GM23338 (cell line): ENCODE data around the gene BARX2.

Experiments used
- CREB1 ChIP-seq: fragments of 250-450 bp; sonication (Bioruptor Pico); IDR thresholded peaks from 2 replicates; pipeline ENCODE4 v1.5.0; 2020; ENCODE audit warnings: low read depth, mild to moderate bottlenecking, moderate library complexity
- ETS1 ChIP-seq: IDR thresholded peaks from 2 replicates; pipeline ENCODE4 v1.6.1; 2016; ENCODE audit warnings: antibody characterized with exemption
- EZH2 ChIP-seq: fragments of 200-600 bp; sonication (generic); IDR thresholded peaks from one replicate; pipeline ENCODE4 v1.8.0; 2017; ENCODE audit warnings: antibody characterized with exemption, mild to moderate bottlenecking, low read depth; ENCODE audit not compliant: unreplicated experiment
- EZH2phosphoT487 ChIP-seq: fragments of 200-600 bp; sonication (generic); IDR thresholded peaks from one replicate; pipeline ENCODE4 v1.8.1; 2018; ENCODE audit warnings: antibody characterized with exemption; ENCODE audit not compliant: unreplicated experiment
- POLR2AphosphoS5 ChIP-seq: IDR thresholded peaks from 2 replicates; pipeline ENCODE4 v1.6.1; 2016; ENCODE audit warnings: antibody characterized with exemption, low read depth
- STAT1 ChIP-seq: IDR thresholded peaks from one replicate; pipeline ENCODE4 v1.6.1; 2016; ENCODE audit warnings: antibody characterized with exemption; ENCODE audit not compliant: unreplicated experiment
- TF ChIP-seq, protein P1 (sequence below), 2 experiments: fragments of 200-600 bp in 1 of 2; sonication (generic) in 1 of 2; conservative IDR thresholded peaks; 2 replicates each; pipeline versions ENCODE4 v1.5.1 to v1.6.1; 2016 to 2017; ENCODE audit warnings: antibody characterized with exemption in 2 of 2, low read depth in 2 of 2, mild to moderate bottlenecking in 2 of 2, moderate library complexity in 1 of 2
- TF ChIP-seq, protein P2 (sequence below): IDR thresholded peaks from one replicate; pipeline ENCODE4 v1.6.1; 2018; ENCODE audit warnings: antibody characterized with exemption; ENCODE audit not compliant: unreplicated experiment

- TF ChIP-seq POLR2AphosphoS5 = no peak
- TF ChIP-seq, protein P1, sequence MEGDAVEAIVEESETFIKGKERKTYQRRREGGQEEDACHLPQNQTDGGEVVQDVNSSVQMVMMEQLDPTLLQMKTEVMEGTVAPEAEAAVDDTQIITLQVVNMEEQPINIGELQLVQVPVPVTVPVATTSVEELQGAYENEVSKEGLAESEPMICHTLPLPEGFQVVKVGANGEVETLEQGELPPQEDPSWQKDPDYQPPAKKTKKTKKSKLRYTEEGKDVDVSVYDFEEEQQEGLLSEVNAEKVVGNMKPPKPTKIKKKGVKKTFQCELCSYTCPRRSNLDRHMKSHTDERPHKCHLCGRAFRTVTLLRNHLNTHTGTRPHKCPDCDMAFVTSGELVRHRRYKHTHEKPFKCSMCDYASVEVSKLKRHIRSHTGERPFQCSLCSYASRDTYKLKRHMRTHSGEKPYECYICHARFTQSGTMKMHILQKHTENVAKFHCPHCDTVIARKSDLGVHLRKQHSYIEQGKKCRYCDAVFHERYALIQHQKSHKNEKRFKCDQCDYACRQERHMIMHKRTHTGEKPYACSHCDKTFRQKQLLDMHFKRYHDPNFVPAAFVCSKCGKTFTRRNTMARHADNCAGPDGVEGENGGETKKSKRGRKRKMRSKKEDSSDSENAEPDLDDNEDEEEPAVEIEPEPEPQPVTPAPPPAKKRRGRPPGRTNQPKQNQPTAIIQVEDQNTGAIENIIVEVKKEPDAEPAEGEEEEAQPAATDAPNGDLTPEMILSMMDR (conservative IDR thresholded peaks at IDR 0.05; ENCODE audit: low read depth in 2 of 2) = no peak
- TF ChIP-seq, protein P2, sequence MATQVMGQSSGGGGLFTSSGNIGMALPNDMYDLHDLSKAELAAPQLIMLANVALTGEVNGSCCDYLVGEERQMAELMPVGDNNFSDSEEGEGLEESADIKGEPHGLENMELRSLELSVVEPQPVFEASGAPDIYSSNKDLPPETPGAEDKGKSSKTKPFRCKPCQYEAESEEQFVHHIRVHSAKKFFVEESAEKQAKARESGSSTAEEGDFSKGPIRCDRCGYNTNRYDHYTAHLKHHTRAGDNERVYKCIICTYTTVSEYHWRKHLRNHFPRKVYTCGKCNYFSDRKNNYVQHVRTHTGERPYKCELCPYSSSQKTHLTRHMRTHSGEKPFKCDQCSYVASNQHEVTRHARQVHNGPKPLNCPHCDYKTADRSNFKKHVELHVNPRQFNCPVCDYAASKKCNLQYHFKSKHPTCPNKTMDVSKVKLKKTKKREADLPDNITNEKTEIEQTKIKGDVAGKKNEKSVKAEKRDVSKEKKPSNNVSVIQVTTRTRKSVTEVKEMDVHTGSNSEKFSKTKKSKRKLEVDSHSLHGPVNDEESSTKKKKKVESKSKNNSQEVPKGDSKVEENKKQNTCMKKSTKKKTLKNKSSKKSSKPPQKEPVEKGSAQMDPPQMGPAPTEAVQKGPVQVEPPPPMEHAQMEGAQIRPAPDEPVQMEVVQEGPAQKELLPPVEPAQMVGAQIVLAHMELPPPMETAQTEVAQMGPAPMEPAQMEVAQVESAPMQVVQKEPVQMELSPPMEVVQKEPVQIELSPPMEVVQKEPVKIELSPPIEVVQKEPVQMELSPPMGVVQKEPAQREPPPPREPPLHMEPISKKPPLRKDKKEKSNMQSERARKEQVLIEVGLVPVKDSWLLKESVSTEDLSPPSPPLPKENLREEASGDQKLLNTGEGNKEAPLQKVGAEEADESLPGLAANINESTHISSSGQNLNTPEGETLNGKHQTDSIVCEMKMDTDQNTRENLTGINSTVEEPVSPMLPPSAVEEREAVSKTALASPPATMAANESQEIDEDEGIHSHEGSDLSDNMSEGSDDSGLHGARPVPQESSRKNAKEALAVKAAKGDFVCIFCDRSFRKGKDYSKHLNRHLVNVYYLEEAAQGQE = no peak
- TF ChIP-seq CREB1 (CRISPR knock-in tag) = no peak
- no peak for TF ChIP-seq EZH2
- no peak for TF ChIP-seq EZH2phosphoT487
- no peak for TF ChIP-seq STAT1
- TF ChIP-seq ETS1 = no peak
These were observed 118.1 kb downstream of the BARX2 start for GRCh38 chr11:129493746-129494145.
